Measurements from ENCODE around the gene SHROOM1.
"Not testable (repeated sequence)": the region's sequence is repeated elsewhere in the genome, so short reads cannot be mapped to it uniquely, and the experiment has no call there.

SHROOM1 gene

DNA sequence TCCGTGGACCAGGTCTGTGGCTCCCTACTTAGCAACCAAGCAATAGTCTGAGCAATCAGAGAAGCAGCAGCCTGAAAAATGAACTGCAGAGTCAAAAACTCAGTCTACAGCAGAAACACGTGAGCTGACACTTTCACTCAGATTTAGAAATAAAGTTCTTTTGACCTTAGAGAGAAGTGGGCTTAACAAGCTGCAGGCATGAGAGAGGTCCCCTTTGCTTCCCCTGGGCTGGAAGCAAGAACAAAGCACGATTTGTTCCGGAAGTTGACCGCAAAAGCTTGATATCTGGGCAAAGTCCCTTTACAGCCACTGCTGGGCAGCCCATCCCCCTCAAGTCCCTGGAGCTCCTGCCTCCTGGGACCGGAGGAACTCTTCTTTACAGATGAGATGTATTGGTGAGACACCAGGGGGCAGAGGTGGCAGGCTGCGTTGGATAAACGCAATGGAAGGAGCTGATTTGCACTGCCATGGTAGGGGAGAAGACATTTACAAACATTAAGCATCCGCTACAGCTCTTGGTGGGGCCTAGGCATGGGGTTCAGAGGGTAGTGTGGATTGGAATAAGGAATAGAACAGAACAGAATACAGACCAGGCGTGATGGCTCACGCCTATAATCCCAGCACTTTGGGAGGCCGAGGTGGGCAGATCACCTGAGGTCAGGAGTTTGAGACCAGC lies 23.1 kb downstream of the SHROOM1 start:
- peak; percentile 91 for DNase-seq (ENCODE audit: low spot score)

- not testable (repeated sequence) for DNase-seq (ENCODE audit: low spot score)
Measured at GRCh38 chr5:132806804-132807162, 23.7 kb downstream of the SHROOM1 start.

DNA sequence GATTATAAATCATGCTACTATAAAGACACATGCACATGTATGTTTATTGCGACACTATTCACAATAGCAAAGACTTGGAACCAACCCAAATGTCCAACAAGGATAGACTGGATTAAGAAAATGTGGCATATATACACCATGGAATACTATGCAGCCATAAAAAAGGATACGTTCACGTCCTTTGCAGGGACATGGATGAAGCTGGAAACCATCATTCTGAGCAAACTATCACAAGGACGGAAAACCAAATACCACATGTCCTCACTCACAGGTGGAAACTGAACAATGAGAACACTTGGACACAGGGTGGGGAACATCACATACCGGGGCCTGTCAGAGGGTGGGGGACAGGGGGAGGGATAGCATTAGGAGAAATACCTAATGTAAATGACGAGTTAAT lies 24.6 kb downstream of the SHROOM1 start:
- DNase-seq (ENCODE audit: low spot score), result not testable (repeated sequence)

DNA sequence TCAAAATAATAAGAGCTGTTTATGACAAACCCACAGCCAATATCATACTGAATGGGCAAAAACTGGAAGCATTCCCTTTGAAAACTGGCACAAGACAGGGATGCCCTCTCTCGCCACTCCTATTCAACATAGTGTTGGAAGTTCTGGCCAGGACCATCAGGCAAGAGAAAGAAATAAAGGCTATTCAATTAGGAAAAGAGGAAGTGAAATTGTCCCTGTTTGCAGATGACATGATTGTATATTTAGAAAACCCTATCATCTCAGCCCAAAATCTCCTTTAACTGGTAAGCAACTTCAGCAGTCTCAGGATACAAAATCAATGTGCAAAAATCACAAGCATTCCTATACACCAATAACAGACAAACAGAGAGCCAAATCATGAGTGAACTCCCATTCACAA lies 26.2 kb downstream of the SHROOM1 start:
- not testable (repeated sequence) for DNase-seq (ENCODE audit: low spot score)

- not testable (repeated sequence) for DNase-seq (ENCODE audit: low spot score)
Measured at GRCh38 chr5:132802685-132803066, 27.8 kb downstream of the SHROOM1 start.

DNA sequence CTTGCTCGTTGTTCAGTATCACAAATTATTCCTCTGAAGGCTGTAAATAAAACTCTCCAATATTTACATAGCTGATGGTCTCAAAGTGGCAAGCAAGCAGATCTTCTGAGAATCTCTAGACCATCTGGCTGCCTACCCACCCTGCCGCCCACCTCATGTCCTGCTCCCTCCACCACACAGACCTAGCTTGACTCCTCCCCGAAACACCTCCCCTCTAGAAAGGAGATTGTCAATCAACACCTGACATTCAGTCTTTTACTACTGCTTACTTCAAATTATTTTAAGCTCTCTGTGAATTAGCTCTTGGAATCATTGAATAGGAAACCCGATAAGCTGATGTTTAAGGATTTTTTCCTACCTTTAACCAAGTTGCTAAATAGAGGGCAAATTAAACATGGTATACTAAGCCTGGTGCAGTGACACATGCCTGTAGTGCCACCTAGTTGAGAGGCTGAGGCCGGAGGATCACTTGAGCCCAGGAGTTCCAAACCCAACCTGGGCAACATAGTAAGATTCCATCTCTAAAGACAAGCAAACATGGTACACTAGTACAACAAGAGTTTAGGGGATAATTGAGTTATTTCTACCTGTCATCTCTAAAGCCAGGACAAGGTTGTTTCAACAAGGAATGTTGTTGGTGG lies 28.3 kb downstream of the SHROOM1 start:
- no peak for DNase-seq (ENCODE audit: low spot score)

DNA sequence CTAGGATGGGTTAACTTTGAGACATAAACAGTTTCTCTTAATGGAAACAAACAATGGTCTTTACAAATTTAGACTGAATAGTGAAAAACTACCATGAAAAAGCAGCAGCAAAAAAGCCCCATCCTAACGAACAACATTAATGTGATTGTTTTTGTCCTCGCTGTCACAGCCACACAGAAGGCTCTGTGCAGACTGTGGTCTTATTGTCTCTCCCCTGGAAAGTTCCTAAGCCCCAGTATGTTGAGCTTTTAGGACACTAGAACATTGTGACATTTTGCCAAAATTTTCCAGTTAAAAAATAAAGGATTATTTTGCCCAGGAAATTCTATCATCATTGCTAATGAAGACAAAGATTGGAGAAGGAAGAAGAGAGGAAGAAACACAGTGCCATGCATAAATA lies 29.9 kb downstream of the SHROOM1 start:
- peak; percentile 98 for DNase-seq (ENCODE audit: low spot score)

- DNase-seq (ENCODE audit: low spot score), result no peak
Measured at GRCh38 chr5:132799392-132799791, 31.1 kb downstream of the SHROOM1 start.

DNA sequence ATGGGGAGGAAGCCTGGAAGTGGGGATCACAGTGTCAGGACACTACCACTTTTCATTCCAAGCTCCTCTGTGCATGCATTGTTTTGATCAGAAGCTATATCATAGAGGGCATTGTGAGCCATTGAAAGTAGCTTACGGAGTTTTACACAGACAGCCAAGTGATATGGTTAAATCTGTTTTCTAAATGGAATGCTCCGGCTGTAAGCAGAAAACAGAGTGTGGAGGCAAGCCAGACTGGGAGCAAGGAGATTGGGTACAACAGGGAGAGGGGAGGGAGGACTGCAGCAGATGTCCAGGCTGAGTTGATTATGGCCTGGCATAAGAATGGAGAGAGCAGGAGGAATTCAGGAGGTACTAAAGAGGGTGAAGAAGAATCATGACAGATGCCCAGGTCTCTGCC lies 32.8 kb downstream of the SHROOM1 start:
- peak; percentile 97 for DNase-seq (ENCODE audit: low spot score)

DNA sequence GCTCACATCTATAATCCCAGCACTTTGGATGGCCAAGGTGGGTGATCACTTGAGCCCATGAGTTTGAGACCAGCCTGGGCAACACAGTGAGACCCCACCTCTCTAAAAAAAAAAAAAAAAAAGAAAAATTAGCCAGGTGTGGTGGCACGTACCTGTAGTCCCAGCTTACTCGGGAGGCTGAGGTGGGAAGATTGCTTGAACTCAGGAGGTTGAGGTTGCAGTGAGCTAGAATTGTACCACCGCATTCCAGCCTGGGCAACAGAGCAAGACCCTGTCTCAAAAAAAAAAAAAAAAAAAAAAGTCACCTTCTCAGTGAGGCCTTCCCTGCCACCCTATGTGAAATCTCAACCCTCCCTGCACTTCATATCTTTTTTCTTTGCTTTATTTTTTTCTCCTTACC lies 39.4 kb downstream of the SHROOM1 start:
- DNase-seq (ENCODE audit: low spot score), result no peak

GRCh38 chr5:132790201-132790865 lies 40.1 kb downstream of the SHROOM1 start:
- DNase-seq (ENCODE audit: low spot score), result no peak

DNA sequence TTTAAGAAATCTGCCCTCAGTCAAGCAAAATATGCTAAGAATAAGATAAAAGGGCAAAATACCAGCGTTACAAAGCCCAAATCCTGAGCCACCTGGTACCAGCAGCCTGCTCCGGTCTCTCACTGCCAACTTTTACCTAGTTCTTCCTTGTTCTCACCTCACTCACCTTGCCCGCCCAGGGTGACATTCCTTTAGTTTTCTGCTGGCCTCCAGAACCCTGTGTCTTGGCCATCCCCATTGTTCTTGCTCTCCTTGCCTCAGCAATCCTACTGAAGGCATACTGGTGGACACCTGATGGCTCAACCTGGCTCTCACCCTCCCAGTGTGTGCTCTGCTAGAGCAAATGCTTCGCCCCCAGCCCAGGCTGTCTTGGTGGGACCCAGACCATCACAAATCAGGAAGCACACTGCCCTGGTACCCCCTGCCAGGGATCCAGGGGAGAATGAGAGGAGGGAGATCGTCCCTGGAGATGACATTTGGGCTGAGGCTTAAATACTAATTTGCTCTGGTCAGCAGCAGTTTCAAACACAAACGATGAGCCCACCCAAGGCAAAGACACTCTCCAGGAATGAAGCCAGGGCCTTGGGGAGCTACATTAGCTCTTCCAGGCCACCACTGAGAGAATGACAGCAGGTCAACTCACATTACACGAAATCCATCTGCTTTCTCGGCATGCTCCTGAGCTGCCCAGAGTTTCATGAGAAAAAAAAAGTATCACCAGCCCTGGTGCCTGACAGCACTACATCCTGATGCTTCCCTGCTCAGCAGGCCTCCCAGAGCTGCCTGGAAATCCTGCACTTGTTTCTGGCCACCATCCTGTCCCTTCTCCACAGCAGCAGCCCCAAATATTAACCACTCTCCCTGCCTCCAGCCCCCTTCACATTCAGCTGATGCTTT lies 41.2 kb downstream of the SHROOM1 start:
- DNase-seq (ENCODE audit: low spot score), result no peak

- no peak for DNase-seq (ENCODE audit: low spot score)
Measured at GRCh38 chr5:132788508-132788907, 41.9 kb downstream of the SHROOM1 start.

DNA sequence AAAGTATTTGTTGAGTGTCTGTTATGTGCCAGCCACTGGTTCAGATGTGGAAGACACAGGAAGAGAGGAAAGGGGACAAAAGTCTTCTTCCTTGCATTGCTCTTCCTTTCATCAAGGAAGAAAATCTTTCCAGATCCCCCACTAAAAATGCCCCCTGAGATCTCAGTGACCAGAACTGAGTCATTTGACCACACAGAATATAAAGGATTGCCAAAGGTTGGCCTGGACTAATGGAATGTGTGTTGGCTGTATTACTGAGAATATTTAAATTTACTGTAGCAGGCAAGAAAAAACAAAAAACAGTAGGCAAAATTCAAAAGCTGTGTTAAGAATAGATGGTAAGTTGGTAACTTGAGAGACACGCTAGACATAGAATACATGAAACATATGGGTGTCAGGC lies 43.4 kb downstream of the SHROOM1 start:
- DNase-seq (ENCODE audit: low spot score), result no peak

DNA sequence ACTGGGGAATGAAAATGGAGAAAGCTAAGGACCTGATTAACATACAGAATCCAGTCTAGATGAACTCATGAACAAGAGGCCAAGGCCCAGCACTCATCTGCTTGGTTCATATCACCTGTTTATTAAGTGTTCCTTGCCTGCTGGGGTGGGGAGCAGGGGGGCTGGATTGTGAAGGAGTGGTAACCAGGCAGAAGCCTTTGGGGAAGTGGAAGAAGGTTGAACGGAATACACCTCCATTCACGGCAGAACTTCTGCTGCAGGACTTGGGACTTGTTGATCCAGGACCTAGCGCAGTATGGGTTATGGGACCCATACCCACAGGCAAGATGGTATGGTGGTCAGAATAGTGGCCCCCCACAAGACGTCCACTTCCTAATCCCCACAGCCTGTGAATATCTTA lies 44.6 kb downstream of the SHROOM1 start:
- no peak for DNase-seq (ENCODE audit: low spot score)

DNA sequence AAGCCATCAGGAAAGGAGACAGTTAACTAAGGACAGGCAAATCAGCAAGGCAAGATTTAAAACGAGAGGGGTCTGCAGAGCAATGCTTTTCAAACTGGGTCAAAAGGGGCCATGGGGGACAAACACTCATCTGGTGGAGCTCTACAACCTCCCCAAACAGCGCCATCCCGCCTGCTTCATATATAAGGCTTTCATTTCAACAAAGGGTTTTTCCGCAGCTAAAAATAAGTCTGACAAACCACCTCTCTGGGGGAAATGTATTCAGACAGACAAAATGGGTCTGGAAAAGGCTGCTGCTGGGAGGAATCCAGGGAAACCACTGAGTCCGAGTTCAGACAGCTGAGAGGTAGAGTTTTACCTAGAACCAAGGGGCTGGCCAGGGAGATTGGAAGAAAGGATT lies 45.1 kb downstream of the SHROOM1 start:
- no peak for DNase-seq (ENCODE audit: low spot score)

GRCh38 chr5:132782101-132782500 lies 48.3 kb downstream of the SHROOM1 start:
- peak; percentile 82 for DNase-seq (ENCODE audit: low spot score)

GRCh38 chr5:132781029-132781428 lies 49.4 kb downstream of the SHROOM1 start:
- no peak for DNase-seq (ENCODE audit: low spot score)

GRCh38 chr5:132780577-132780976 lies 49.9 kb downstream of the SHROOM1 start:
- DNase-seq (ENCODE audit: low spot score), result no peak

DNA sequence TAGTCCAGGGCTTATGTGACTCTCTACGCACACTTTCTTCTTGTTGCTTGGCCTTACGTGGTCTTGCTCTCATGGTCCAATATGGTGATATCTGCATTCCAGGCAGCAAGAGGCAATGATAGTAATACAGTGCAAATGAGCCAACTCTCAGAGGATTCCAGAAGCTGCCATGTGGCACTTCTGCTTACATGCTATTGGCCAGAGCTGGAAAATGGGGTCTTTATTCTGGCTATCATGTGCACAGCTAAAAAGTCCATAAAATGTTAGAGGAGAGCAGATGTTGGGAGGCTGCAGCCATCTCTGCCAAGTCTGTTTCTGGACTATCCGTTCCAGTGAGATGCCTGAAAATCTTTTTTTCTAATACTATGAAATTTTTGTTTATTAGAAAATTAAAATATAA lies 50.5 kb downstream of the SHROOM1 start:
- peak; percentile 97 for DNase-seq (ENCODE audit: low spot score)

GRCh38 chr5:132778856-132779255 lies 51.6 kb downstream of the SHROOM1 start:
- no peak for DNase-seq (ENCODE audit: low spot score)

- DNase-seq (ENCODE audit: low spot score), result no peak
Measured at GRCh38 chr5:132778129-132778528, 52.3 kb downstream of the SHROOM1 start.
